Spleen (tissue), 7 donors: Measurements from ENCODE around the gene GTF2I.
A peak's percentile ranks its signal among the peaks of the same experiment; 100 is the strongest.
"Not testable (repeated sequence)": the region's sequence is repeated elsewhere in the genome, so short reads cannot be mapped to it uniquely, and the experiment has no call there.

Source experiments
- POLR2A ChIP-seq, 3 donors: fragments of 450-650 bp; IDR thresholded peaks; one replicate each; pipeline ENCODE4 v1.5.1; 2017; ENCODE audit warnings: antibody characterized with exemption in 3 of 3, mild to moderate bottlenecking in 1 of 3
- POLR2AphosphoS5 ChIP-seq, 3 donors: sonication (generic); formaldehyde crosslinking; IDR thresholded peaks; one replicate each; pipeline ENCODE4 v1.5.1; 2017; ENCODE audit warnings: antibody characterized with exemption in 3 of 3
- TF ChIP-seq, protein P1 (sequence below), 11 experiments: fragments of 200-600 bp in 7 of 11; fragments of 450-650 bp in 4 of 11; sonication (generic) in 4 of 11; IDR thresholded peaks in 8 of 11; conservative IDR thresholded peaks in 3 of 11; 1 replicate in 7 of 11; 2 replicates in 4 of 11; pipeline versions ENCODE4 v1.4.0 to v1.8.0; 2016 to 2021; ENCODE audit warnings: antibody characterized with exemption in 11 of 11, inconsistent platforms in 4 of 11, mild to moderate bottlenecking in 1 of 11
- donor health status: DM: no; HTN: no; CAD: no; lungs with moderate emphysema.
- donor health status: DM: no; HTN: no; CAD: no.
- donor health status: DM: no; HTN: no; CAD: no.

DNA sequence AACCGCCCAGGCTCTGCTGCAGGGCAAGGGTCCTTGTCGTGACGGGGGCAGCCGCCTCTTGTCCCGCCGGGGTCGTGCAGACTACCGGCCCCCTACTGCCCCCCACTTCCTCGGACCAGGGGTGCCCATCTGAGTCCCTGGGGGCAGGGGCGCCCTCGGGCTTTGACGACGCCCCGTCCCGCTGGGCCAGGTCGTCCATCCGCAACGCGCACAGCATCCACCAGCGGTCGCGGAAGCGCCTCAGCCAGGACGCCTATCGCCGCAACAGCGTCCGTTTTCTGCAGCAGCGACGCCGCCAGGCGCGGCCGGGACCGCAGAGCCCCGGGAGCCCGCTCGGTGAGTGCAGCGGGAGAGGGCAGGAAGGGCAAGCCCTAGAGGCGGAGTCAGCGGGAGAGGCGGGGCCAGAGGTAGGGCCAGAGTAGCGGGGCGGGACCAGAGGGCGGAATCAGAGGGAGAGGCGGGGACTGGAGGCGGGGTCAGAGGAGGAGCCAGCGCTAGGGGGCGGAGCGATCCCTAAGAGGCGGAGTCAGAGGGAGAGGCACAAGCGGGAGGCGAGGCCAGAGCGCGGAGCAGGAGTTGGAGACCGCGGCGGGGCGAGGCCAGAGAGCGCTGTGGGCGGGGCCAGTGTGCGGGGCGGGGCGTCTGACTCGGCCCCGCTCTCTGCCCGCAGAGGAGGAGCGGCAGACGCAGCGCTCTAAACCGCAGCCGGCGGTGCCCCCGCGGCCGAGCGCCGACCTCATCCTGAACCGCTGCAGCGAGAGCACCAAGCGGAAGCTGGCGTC lies 131.0 kb downstream of the GTF2I start:
- not testable (repeated sequence) for TF ChIP-seq POLR2A (IDR thresholded peaks at IDR 0.05)
- peak in 2 of 3 donors; percentile 14 to 63 for TF ChIP-seq POLR2AphosphoS5 (IDR thresholded peaks at IDR 0.05)
- TF ChIP-seq, protein P1, sequence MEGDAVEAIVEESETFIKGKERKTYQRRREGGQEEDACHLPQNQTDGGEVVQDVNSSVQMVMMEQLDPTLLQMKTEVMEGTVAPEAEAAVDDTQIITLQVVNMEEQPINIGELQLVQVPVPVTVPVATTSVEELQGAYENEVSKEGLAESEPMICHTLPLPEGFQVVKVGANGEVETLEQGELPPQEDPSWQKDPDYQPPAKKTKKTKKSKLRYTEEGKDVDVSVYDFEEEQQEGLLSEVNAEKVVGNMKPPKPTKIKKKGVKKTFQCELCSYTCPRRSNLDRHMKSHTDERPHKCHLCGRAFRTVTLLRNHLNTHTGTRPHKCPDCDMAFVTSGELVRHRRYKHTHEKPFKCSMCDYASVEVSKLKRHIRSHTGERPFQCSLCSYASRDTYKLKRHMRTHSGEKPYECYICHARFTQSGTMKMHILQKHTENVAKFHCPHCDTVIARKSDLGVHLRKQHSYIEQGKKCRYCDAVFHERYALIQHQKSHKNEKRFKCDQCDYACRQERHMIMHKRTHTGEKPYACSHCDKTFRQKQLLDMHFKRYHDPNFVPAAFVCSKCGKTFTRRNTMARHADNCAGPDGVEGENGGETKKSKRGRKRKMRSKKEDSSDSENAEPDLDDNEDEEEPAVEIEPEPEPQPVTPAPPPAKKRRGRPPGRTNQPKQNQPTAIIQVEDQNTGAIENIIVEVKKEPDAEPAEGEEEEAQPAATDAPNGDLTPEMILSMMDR (IDR thresholded peaks at IDR 0.05 in 8 of 11, conservative IDR thresholded peaks at IDR 0.05 in 3 of 11), result not testable (repeated sequence)
